HG02610 (cell line): Measurements from ENCODE around the gene HMG20B.

Experiments used
- ATAC-seq: cut with Tn5 transposase; IDR thresholded peaks from one replicate; pipeline ENCODE4 v1.9.1; 2021; ENCODE audit warnings: mild to moderate bottlenecking, moderate library complexity; ENCODE audit not compliant: unreplicated experiment

HMG20B gene

GRCh38 chr19:3536429-3537100 lies 36.2 kb upstream of the HMG20B start:
- ATAC-seq, result no peak

DNA sequence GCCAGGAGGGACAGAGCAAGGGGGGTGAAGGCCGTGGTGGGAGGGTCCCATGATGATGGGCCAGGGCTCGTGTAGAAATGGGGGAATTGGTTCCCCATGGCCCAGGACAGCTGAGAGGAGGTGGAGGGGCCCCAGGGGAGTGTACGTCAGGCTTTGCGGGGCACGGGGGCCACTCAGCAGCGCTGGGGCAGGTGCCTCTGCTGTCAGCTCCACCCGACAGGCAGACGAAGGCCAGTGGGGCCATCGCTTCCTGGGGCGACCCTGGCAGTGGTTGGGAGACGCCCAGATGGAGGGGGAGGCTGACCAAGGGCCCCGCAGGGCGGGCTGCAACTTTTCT lies 35.7 kb upstream of the HMG20B start:
- ATAC-seq, result no peak

- ATAC-seq, result no peak
These were observed 35.1 kb upstream of the HMG20B start for GRCh38 chr19:3537438-3538240.

DNA sequence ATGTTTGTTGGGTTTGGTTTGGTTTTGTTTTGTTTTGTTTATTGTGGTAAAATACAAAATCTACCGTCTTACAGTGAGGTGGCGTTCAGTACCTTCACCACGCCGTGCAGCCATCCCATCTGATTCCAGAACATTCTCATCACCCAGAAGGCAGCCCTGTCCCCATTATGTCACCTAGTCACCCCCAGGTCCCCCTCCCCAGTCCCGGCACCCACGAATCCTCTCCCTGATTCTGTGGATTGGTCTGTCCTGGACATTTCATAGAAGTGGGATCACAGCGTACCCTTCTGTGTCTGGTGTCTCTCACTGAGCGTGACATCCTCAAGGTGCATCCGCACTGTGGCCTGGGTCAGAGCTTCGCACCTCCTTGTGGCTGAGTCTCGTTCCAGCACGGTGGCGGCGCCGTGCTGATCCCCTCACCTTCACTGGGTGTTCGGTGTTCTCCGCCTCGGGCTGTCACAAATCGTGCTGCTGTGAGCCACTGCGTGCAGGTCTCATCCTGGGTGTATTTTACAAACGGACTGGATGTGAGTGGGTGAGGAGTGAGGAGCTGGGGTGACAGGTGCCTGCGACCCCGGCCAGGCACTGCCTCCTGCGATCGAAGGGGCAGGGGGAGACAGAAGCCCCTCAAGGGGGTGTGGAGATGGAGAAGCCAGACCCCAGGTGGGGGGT lies 34.4 kb upstream of the HMG20B start:
- no peak for ATAC-seq

GRCh38 chr19:3538965-3539755 lies 33.6 kb upstream of the HMG20B start, which contains the start of gene TEKTIP1:
Gene TEKTIP1, plus strand, starts transcription at chr19:3539174. Its CDS starts 4 bp downstream, at chr19:3539178.
- ATAC-seq, result no peak

DNA sequence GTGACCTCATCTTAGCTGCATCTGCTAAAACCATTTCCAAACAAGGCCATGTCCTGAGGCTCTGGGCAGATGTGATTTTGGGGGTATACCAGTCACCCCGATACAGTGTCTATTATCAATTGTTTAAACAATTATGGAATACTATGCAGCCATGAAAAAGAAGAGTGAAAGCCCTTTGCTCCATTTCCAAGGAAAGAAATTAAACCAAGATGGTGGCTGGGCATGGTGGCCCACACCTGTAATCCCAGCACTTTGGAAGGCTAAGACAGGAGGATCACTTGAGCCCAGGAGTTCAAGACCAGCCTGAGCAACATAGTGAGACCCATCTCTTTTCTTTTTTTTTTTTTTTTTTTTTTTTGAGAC lies 33.0 kb upstream of the HMG20B start:
- no peak for ATAC-seq

- ATAC-seq, result no peak
These were observed 29.3 kb upstream of the HMG20B start for GRCh38 chr19:3543150-3544057.

DNA sequence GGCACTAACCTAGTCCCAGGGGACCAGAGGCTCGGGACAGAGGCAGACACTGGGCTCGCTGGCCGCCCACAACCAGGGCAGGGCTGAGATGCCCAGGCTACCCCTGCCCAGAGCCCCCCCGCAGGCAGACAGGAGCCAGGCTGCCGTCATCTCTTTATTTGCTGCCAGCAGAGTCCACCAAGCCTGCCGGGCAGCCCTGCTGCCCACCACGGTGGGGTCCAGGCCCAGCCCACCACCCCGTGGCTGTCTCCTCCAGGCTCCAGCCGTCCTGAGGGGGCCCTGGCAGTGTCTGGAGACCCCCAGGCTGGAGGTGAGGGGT lies 28.7 kb upstream of the HMG20B start:
- no peak for ATAC-seq

DNA sequence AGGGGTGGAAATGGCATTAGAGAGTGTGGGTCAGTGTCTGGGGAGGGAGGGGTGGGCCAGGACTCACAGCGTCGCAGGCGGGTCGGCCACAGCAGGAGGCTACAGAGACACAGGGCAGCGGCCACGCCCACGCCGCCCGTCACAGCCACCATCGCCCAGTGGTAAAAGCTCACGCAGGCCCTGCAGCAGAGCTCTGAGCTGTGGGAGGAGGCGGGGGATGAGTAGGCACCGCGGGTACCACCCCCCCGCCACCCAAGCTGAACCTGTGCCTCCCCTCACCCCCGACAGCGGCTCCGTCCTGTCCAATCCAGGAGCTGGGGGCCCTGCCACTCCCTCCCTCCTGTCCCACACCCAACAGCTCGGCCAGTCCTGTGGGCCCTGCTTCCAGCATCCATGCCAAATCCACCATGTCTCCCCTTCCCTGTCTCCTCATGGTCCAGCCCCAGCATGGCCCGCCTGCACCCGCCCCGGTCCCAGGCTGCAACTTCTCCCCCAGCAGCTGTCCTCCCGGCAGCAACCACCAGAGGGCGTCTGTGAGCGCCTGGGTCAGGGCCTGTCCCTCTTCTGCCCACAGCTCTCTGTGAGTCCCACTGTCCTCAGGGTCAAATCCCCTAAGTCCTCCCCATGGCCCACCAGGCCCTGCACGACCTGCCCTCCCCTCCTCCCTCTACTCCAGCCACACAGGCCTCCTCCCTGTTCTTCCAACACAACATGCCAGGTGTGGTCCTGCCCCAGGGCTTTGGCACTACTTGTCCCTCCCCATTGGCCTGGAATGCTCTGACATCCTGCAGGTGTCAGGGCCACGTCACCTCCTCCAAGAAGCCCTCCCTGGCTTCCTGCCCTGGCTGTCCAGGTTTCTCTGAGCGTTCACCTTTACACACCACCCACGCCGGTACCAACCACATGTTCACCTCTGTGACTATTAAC lies 27.7 kb upstream of the HMG20B start:
- no peak for ATAC-seq

- ATAC-seq, result no peak
These were observed 27.1 kb upstream of the HMG20B start for GRCh38 chr19:3545669-3546034.

DNA sequence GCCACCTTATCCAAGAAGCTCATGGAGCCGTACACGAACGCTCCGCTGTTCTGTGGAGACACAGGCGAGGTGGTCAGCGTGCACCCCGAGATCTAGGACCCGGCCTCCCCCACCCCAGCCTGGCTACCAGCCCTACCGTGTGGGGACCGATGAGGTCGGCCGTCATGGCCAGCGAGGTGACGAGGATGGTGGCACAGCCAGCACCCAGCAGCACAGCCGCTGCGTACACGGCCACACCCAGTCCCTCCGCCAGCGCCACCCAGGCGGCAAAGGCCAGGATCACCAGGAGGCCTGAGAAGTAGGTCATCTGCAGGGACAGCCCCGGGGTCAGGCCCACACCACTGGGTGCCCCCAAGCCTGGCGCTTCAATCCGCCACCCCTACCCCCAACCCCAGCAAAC lies 26.6 kb upstream of the HMG20B start:
- ATAC-seq, result no peak

GRCh38 chr19:3547301-3547731 lies 25.4 kb upstream of the HMG20B start:
- no peak for ATAC-seq

- ATAC-seq, result no peak
These were observed 24.9 kb upstream of the HMG20B start for GRCh38 chr19:3547767-3548282.

GRCh38 chr19:3548606-3549005 lies 24.1 kb upstream of the HMG20B start:
- no peak for ATAC-seq

- no peak for ATAC-seq
These were observed 22.9 kb upstream of the HMG20B start for GRCh38 chr19:3549816-3550215.

- ATAC-seq, result no peak
These were observed 21.6 kb upstream of the HMG20B start for GRCh38 chr19:3550947-3551791.

GRCh38 chr19:3551792-3552095 lies 21.0 kb upstream of the HMG20B start:
- ATAC-seq, result no peak
